HepG2 (cell line): ENCODE data around the gene CRKL. TPM values are rescaled to one million over a fixed set of nuclear protein-coding genes. Genes with fewer than 3 reads are reported as not detected.

Experiments
- AGO1 ChIP-seq: fragments of 200-400 bp; formaldehyde crosslinking; IDR thresholded peaks from 2 replicates; pipeline ENCODE4 v1.6.1; 2017; ENCODE audit warnings: mild to moderate bottlenecking, low read depth, low read length, moderate library complexity; ENCODE audit not compliant: poor library complexity, severe bottlenecking
- ARNTL ChIP-seq: sonication (generic); formaldehyde crosslinking; IDR thresholded peaks from 2 replicates; pipeline ENCODE4 v1.4.0; 2020; ENCODE audit warnings: mild to moderate bottlenecking, missing genetic modification reagents
- CENPT ChIP-seq: sonication (generic); formaldehyde crosslinking; IDR thresholded peaks from 2 replicates; pipeline ENCODE4 v1.8.0; 2022; ENCODE audit warnings: low read depth, mild to moderate bottlenecking, moderate library complexity, missing genetic modification reagents
- CREBL2 ChIP-seq: sonication (generic); formaldehyde crosslinking; IDR thresholded peaks from 2 replicates; pipeline ENCODE4 v1.8.1; 2023; ENCODE audit warnings: missing genetic modification reagents, mild to moderate bottlenecking, borderline replicate concordance
- FOXO4 ChIP-seq: sonication (generic); formaldehyde crosslinking; conservative IDR thresholded peaks from 2 replicates; pipeline ENCODE4 v1.8.1; 2023; ENCODE audit warnings: missing genetic modification reagents
- GFI1 ChIP-seq: sonication (generic); formaldehyde crosslinking; IDR thresholded peaks from 2 replicates; pipeline ENCODE4 v1.5.0; 2020; ENCODE audit warnings: missing genetic modification reagents, mild to moderate bottlenecking, borderline replicate concordance
- HMG20B ChIP-seq: conservative IDR thresholded peaks from 2 replicates; pipeline ENCODE4 v1.6.1; 2016; ENCODE audit warnings: missing genetic modification reagents, missing compliant biosample characterization
- HOXA5 ChIP-seq: sonication (generic); formaldehyde crosslinking; IDR thresholded peaks from 2 replicates; pipeline ENCODE4 v1.4.0; 2020; ENCODE audit warnings: missing genetic modification reagents
- MTA3 ChIP-seq: sonication (generic); formaldehyde crosslinking; IDR thresholded peaks from 2 replicates; pipeline ENCODE4 v1.4.0; 2020; ENCODE audit warnings: missing genetic modification reagents
- NFKB2 ChIP-seq: sonication (generic); formaldehyde crosslinking; IDR thresholded peaks from 2 replicates; pipeline ENCODE4 v1.4.0; 2020; ENCODE audit warnings: missing genetic modification reagents, borderline replicate concordance
- PATZ1 ChIP-seq: sonication (generic); formaldehyde crosslinking; IDR thresholded peaks from 2 replicates; pipeline ENCODE4 v1.4.0; 2020; ENCODE audit warnings: missing genetic modification reagents
- SP5 ChIP-seq: IDR thresholded peaks from 2 replicates; pipeline ENCODE4 v1.6.1; 2016; ENCODE audit warnings: low read depth, borderline replicate concordance
- SPEN ChIP-seq: sonication (generic); formaldehyde crosslinking; IDR thresholded peaks from 2 replicates; pipeline ENCODE4 v1.5.1; 2020; ENCODE audit warnings: low read depth, mild to moderate bottlenecking, missing genetic modification reagents
- YY1 ChIP-seq: IDR thresholded peaks from 2 replicates; pipeline ENCODE4 v1.6.1; 2011; ENCODE audit warnings: low read length, low read depth, moderate library complexity, mild to moderate bottlenecking; ENCODE audit not compliant: insufficient read depth, insufficient replicate concordance
- ZFAT ChIP-seq: sonication (generic); formaldehyde crosslinking; conservative IDR thresholded peaks from 2 replicates; pipeline ENCODE4 v1.8.1; 2023; ENCODE audit warnings: missing genetic modification reagents, inconsistent platforms
- ZNF230 ChIP-seq: sonication (generic); formaldehyde crosslinking; IDR thresholded peaks from 2 replicates; pipeline ENCODE4 v1.4.0; 2020; ENCODE audit warnings: mild to moderate bottlenecking, missing genetic modification reagents
- ZNF280D ChIP-seq: sonication (generic); formaldehyde crosslinking; IDR thresholded peaks from 2 replicates; pipeline ENCODE4 v1.5.1; 2020; ENCODE audit warnings: mild to moderate bottlenecking, missing genetic modification reagents
- ZNF329 ChIP-seq: sonication (generic); formaldehyde crosslinking; IDR thresholded peaks from 2 replicates; pipeline ENCODE4 v1.9.0; 2021; ENCODE audit warnings: low read depth, mild to moderate bottlenecking, missing genetic modification reagents
- ZNF337 ChIP-seq: sonication (generic); formaldehyde crosslinking; IDR thresholded peaks from 2 replicates; pipeline ENCODE4 v1.5.1; 2020; ENCODE audit warnings: missing genetic modification reagents, low read depth, mild to moderate bottlenecking, borderline replicate concordance
- ZNF564 ChIP-seq: sonication (generic); formaldehyde crosslinking; IDR thresholded peaks from 2 replicates; pipeline ENCODE4 v1.8.1; 2023; ENCODE audit warnings: mild to moderate bottlenecking, missing genetic modification reagents
- ZNF607 ChIP-seq: sonication (generic); formaldehyde crosslinking; IDR thresholded peaks from 2 replicates; pipeline ENCODE4 v1.5.1; 2020; ENCODE audit warnings: missing genetic modification reagents, mild to moderate bottlenecking, borderline replicate concordance
- ZNF713 ChIP-seq: sonication (generic); formaldehyde crosslinking; IDR thresholded peaks from 2 replicates; pipeline ENCODE4 v1.4.0; 2020; ENCODE audit warnings: mild to moderate bottlenecking, missing genetic modification reagents
- ZNF792 ChIP-seq: IDR thresholded peaks from 2 replicates; pipeline ENCODE4 v1.6.1; 2016
- polyA plus RNA-seq, 8 experiments: library from polyadenylated mRNA; depleted of rRNA in 3 of 8; stranded (reverse) in 7 of 8; unstranded in 1 of 8; fragments of >200 nt; fragmentation: Illumina TruSeq in 4 of 8; extraction: Trizol in 4 of 8; gene quantifications; 2 replicates each; pipeline versions ENCODE4 v1.2.1 to v1.2.3, GENCODE V29; 2011 to 2016; ENCODE audit warnings: low read depth in 4 of 8, missing spikeins in 1 of 8, mixed read lengths in 1 of 8; ENCODE audit not compliant: insufficient read depth in 1 of 8
- total RNA-seq, 5 experiments: library from RNA; depleted of rRNA; stranded (reverse); fragments of >200 nt; fragmentation: Illumina TruSeq; extraction: Trizol; gene quantifications; 2 replicates each; pipeline ENCODE4 v1.2.3, GENCODE V29; 2016; ENCODE audit warnings: low read depth in 1 of 5

Gene CRKL
- total and polyA plus RNA-seq, 2 of the 13 experiments (the other 11 are each of a cell fraction or from before 2014, with no cell fraction given) = 37.4 to 60.6 TPM

GRCh38 chr22:20957683-20958431, 40.6 kb downstream of the CRKL start (continued):
- no peak for TF ChIP-seq FOXO4 (CRISPR knock-in tag)
- no peak for TF ChIP-seq AGO1
- TF ChIP-seq ZNF564 (CRISPR knock-in tag) = 0 out of 2 replicates have a peak, but pooled peaks have one; percentile 42
- TF ChIP-seq HMG20B = 0 out of 2 replicates have a peak, but pooled peaks have one; percentile 16
- no peak for TF ChIP-seq MTA3 (CRISPR knock-in tag)
- TF ChIP-seq ZNF607 (CRISPR knock-in tag) = 0 out of 2 replicates have a peak, but pooled peaks have one; percentile 13
- TF ChIP-seq SP5 (CRISPR knock-in tag) = peak; percentile 61
- TF ChIP-seq ZNF337 (CRISPR knock-in tag) = no peak
- peak; percentile 30 for TF ChIP-seq YY1
- TF ChIP-seq NFKB2 = no peak
- peak; percentile 84 for TF ChIP-seq PATZ1
- 0 out of 2 replicates have a peak, but pooled peaks have one; percentile 40 for TF ChIP-seq ZNF792 (CRISPR knock-in tag)
- TF ChIP-seq ARNTL (CRISPR knock-in tag) = peak; percentile 27; the same call in 1 of the 2 replicates
- no peak for TF ChIP-seq ZNF713
- TF ChIP-seq ZNF280D (CRISPR knock-in tag) = 0 out of 2 replicates have a peak, but pooled peaks have one; percentile 18
- TF ChIP-seq ZNF230 (CRISPR knock-in tag) = 0 out of 2 replicates have a peak, but pooled peaks have one; percentile 11
- TF ChIP-seq ZNF329 (CRISPR knock-in tag) = no peak
- TF ChIP-seq SPEN (CRISPR knock-in tag) = 0 out of 2 replicates have a peak, but pooled peaks have one; percentile 6
- no peak for TF ChIP-seq ZFAT (CRISPR knock-in tag)
- peak; percentile 48; the same call in 1 of the 2 replicates for TF ChIP-seq GFI1
- TF ChIP-seq CENPT (CRISPR knock-in tag) = no peak
- 0 out of 2 replicates have a peak, but pooled peaks have one; percentile 48 for TF ChIP-seq HOXA5 (CRISPR knock-in tag)
- no peak for TF ChIP-seq CREBL2 (CRISPR knock-in tag)
